Measurements from ENCODE around the gene NPBWR2.

GRCh38 chr20:64106981-64107735, at the start of gene NPBWR2:
- no peak for TF ChIP-seq CTCF (IDR thresholded peaks at IDR 0.05; ENCODE audit: insufficient read depth, low read depth, low read length)
- no peak for TF ChIP-seq EZH2 (IDR thresholded peaks at IDR 0.05; ENCODE audit: insufficient read depth, low read length)

Data from astrocyte (in vitro differentiated cells and primary cell).